ENCODE measurements around the gene PROZ. TPM values are rescaled to one million over a fixed set of nuclear protein-coding genes. Genes with fewer than 3 reads are reported as not detected.

PROZ gene
- total RNA-seq, 2 experiments from 2014 or later = not detected

DNA sequence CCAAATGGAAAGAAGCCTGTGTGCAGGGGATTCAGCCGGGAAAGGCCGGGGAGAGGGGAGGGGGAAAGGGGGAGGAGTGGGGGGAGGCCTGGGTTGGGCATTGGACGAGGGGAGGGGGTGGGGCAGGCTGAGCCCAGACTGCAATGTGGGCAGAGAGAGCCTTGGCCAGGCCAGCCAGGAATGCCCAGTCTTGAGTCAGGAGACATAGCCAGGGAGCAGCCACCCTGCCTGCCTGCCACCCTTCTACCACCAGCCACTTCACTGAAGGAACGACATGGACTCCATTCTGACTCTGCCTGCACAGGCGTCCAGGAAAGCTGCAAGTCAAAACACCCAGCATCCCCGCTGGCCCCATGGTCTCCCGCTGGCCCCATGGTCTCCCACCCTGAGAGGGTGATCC is 498 bp downstream of the PROZ start:
- CTCF ChIA-PET (ENCODE audit: unreplicated experiment) = no interaction called here
- no TSS peak for BruUV-seq (replicated peaks)
- POLR2A ChIA-PET = no interaction called here
- no peaks in the 10 kb centered on the region for H3K4me1 ChIP-seq (ENCODE audit: insufficient read depth, low read length, poor library complexity, severe bottlenecking)
- no peak for DNase-seq (ENCODE audit: low spot score)
- TF ChIP-seq, protein P1, sequence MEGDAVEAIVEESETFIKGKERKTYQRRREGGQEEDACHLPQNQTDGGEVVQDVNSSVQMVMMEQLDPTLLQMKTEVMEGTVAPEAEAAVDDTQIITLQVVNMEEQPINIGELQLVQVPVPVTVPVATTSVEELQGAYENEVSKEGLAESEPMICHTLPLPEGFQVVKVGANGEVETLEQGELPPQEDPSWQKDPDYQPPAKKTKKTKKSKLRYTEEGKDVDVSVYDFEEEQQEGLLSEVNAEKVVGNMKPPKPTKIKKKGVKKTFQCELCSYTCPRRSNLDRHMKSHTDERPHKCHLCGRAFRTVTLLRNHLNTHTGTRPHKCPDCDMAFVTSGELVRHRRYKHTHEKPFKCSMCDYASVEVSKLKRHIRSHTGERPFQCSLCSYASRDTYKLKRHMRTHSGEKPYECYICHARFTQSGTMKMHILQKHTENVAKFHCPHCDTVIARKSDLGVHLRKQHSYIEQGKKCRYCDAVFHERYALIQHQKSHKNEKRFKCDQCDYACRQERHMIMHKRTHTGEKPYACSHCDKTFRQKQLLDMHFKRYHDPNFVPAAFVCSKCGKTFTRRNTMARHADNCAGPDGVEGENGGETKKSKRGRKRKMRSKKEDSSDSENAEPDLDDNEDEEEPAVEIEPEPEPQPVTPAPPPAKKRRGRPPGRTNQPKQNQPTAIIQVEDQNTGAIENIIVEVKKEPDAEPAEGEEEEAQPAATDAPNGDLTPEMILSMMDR (conservative IDR thresholded peaks at IDR 0.05; ENCODE audit: low read length) = no peak
- TF ChIP-seq EZH2phosphoT487 (IDR thresholded peaks at IDR 0.05; ENCODE audit: borderline replicate concordance, low read depth, low read length) = no peak
- no peaks in the 10 kb centered on the region for H4K20me1 ChIP-seq (ENCODE audit: insufficient read depth, low read length)
- H3K9me3 ChIP-seq (ENCODE audit: low read length) = no peaks in the 10 kb centered on the region
- H3K79me2 ChIP-seq (ENCODE audit: insufficient read depth, low read depth, low read length) = no peaks in the 10 kb centered on the region
- intact Hi-C loops (cut with micrococcal nuclease; ENCODE audit: unreplicated experiment) = no loop called here
- H2AFZ ChIP-seq (ENCODE audit: low read length) = no peak overlapping the region
- H3K27ac ChIP-seq (ENCODE audit: low read depth, low read length, poor library complexity, severe bottlenecking) = no peak overlapping the region
- H3K4me3 ChIP-seq (ENCODE audit: low read depth, low read length, poor library complexity, severe bottlenecking) = no peak overlapping the region
- no peak overlapping the region for H3K4me2 ChIP-seq (ENCODE audit: low read length)
- H3K9me2 ChIP-seq (ENCODE audit: insufficient read depth, low read length) = no peaks in the 10 kb centered on the region
- no peaks in the 10 kb centered on the region for H3K36me3 ChIP-seq (ENCODE audit: insufficient read depth, low read length)

DNA sequence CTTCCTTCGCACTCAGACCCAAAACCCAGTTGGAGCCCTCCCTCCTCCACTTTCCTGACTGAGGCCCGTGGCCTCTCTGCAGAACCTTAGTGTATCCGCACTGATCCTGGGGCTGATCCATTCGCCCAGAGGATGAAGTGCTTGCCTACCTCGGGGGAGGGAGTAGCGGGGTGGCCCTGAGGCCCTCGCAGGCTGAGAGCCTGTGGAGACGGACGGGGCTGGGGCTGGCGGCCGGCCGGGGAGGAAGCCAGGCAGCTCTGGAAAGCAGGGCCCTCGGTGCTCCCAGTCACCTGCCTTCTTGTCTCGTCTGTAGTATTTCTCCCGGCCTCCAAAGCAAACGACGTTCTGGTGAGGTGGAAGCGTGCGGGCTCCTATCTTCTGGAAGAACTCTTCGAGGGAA is 1.3 kb downstream of the PROZ start:
- no peaks in the 10 kb centered on the region for H4K20me1 ChIP-seq (ENCODE audit: insufficient read depth, low read length)
- no peaks in the 10 kb centered on the region for H3K4me1 ChIP-seq (ENCODE audit: insufficient read depth, low read length, poor library complexity, severe bottlenecking)
- H3K79me2 ChIP-seq (ENCODE audit: insufficient read depth, low read depth, low read length) = no peaks in the 10 kb centered on the region
- intact Hi-C loops (cut with micrococcal nuclease; ENCODE audit: unreplicated experiment) = no loop called here
- H3K9me2 ChIP-seq (ENCODE audit: insufficient read depth, low read length) = no peaks in the 10 kb centered on the region
- BruUV-seq (replicated peaks) = no TSS peak
- no peak overlapping the region for H3K4me2 ChIP-seq (ENCODE audit: low read length)
- H3K4me3 ChIP-seq (ENCODE audit: low read depth, low read length, poor library complexity, severe bottlenecking) = no peak overlapping the region
- DNase-seq (ENCODE audit: low spot score) = no peak
- CTCF ChIA-PET (ENCODE audit: unreplicated experiment) = no interaction called here
- no peak for TF ChIP-seq EZH2phosphoT487 (IDR thresholded peaks at IDR 0.05; ENCODE audit: borderline replicate concordance, low read depth, low read length)
- TF ChIP-seq, protein P1 (conservative IDR thresholded peaks at IDR 0.05; ENCODE audit: low read length) = no peak
- H3K36me3 ChIP-seq (ENCODE audit: insufficient read depth, low read length) = no peaks in the 10 kb centered on the region
- POLR2A ChIA-PET = no interaction called here
- no peak overlapping the region for H2AFZ ChIP-seq (ENCODE audit: low read length)
- H3K9me3 ChIP-seq (ENCODE audit: low read length) = no peaks in the 10 kb centered on the region
- H3K27ac ChIP-seq (ENCODE audit: low read depth, low read length, poor library complexity, severe bottlenecking) = no peak overlapping the region

DNA sequence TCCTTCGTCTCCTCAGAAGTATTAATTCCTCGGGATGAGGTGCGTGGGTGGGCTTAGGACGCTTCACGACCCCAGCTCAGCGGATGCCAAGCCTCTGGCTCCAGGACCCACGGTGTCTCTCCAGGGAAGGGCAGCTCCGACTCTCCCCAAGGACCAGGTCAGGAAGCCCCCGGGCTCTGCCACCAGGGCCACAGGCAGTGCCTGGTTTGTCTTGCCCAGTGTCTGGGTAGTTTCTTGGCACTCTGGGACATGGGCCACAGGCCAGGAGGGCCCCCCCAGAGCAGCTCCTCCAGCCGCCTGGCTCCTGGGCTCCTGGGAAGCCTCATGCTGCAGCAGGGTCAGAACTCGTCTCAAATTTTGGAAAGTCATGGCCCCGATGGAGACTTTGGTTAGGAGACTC is 2.5 kb downstream of the PROZ start:
- intact Hi-C loops (cut with micrococcal nuclease; ENCODE audit: unreplicated experiment) = no loop called here
- TF ChIP-seq EZH2phosphoT487 (IDR thresholded peaks at IDR 0.05; ENCODE audit: borderline replicate concordance, low read depth, low read length) = no peak
- TF ChIP-seq, protein P1 (conservative IDR thresholded peaks at IDR 0.05; ENCODE audit: low read length) = no peak
- Histone ChIP-seq H3K4me2 (ENCODE audit: low read length) (no peak overlapping the region), H4K20me1 (ENCODE audit: insufficient read depth, low read length) (no peaks in the 10 kb centered on the region), H3K36me3 (ENCODE audit: insufficient read depth, low read length) (no peaks in the 10 kb centered on the region), H3K79me2 (ENCODE audit: insufficient read depth, low read depth, low read length) (no peaks in the 10 kb centered on the region), H3K4me3 (ENCODE audit: low read depth, low read length, poor library complexity, severe bottlenecking) (no peak overlapping the region), H3K9me2 (ENCODE audit: insufficient read depth, low read length) (no peaks in the 10 kb centered on the region), H3K27ac (ENCODE audit: low read depth, low read length, poor library complexity, severe bottlenecking) (no peak overlapping the region), H3K9me3 (ENCODE audit: low read length) (no peaks in the 10 kb centered on the region), H2AFZ (ENCODE audit: low read length) (no peak overlapping the region), H3K4me1 (ENCODE audit: insufficient read depth, low read length, poor library complexity, severe bottlenecking) (no peaks in the 10 kb centered on the region)
- ChIA-PET POLR2A (no interaction called here), CTCF (ENCODE audit: unreplicated experiment) (no interaction called here)
- no peak for DNase-seq (ENCODE audit: low spot score)
- BruUV-seq (replicated peaks) = no TSS peak
